Pancreas (tissue), 10 donors: ENCODE results near the gene KLHDC7B. TPM values are rescaled to one million over a fixed set of nuclear protein-coding genes. Genes with fewer than 3 reads are reported as not detected.
"Not testable (repeated sequence)": the region's sequence is repeated elsewhere in the genome, so short reads cannot be mapped to it uniquely, and the experiment has no call there.

Experiments used
- ATAC-seq, 4 donors: fragments of 200-7000 bp; cut with Tn5 transposase; one replicate each; pipeline versions ENCODE4 v1.8.0 to v1.9.1; 2020; ENCODE audit warnings: mild to moderate bottlenecking in 4 of 4, moderate library complexity in 4 of 4
- DNase-seq, 6 donors: peaks; one replicate each; pipeline ENCODE4 v3.0.0-alpha.2; 2020
- FAIRE-seq: peaks from 2 replicates; lab custom pipeline; 2012; peaks lifted over from hg19 to GRCh38; lab: Jason Lieb, UNC
- H3K27ac ChIP-seq, 4 donors: fragments of 200-600 bp; sonication (generic); 1 replicate in 3 of 4; 2 replicates in 1 of 4; pipeline versions ENCODE4 v1.5.0 to v1.8.0; 2020
- H3K27me3 ChIP-seq, 4 donors: fragments of 200-600 bp; one replicate each; pipeline ENCODE4 v1.8.0; 2021
- H3K36me3 ChIP-seq, 3 donors: fragments of 200-600 bp; sonication (generic) in 1 of 3; one replicate each; pipeline versions ENCODE4 v1.5.0 to v1.8.0; 2020 to 2021
- H3K4me1 ChIP-seq, 3 donors: fragments of 200-600 bp; one replicate each; pipeline ENCODE4 v1.8.0; 2021
- H3K4me3 ChIP-seq, 4 donors: fragments of 200-600 bp; sonication (generic) in 2 of 4; one replicate each; pipeline versions ENCODE4 v1.5.0 to v1.8.0; 2020 to 2021
- H3K9me3 ChIP-seq, 4 donors: fragments of 200-600 bp; one replicate each; pipeline ENCODE4 v1.8.0; 2021
- WGBS, 2 donors: extraction: QIAGEN DNeasy Blood & Tissue Kit; methylation state at CpG; one replicate each; pipeline ENCODE4 v1.1.7; 2013; 5-methylcytosine and 5-hydroxymethylcytosine counted together
- intact Hi-C, 3 donors: fragments of 100-400 bp; cut with DNase I; formaldehyde crosslinking; loops; one replicate each; pipeline versions ENCODE4 v1.11.1 to v1.14.2; 2022
- polyA plus RNA-seq, 2 donors: library from polyadenylated mRNA; stranded (reverse); fragments of 200-250 nt; gene quantifications; one replicate each; pipeline ENCODE4 v1.2.3, GENCODE V29; 2013
- total RNA-seq, 6 donors: library from RNA; stranded (reverse); fragmentation: NEBNext Ultra II Directional in 4 of 6; extraction: Animal tissue kit (Norgen Biotek cat#: 25700) in 4 of 6; gene quantifications; one replicate each; pipeline versions ENCODE4 v1.2.1 to v1.2.4, GENCODE V29; 2021 to 2023
- TF ChIP-seq, protein P1 (sequence below), 4 donors: fragments of 200-600 bp; sonication (generic) in 3 of 4; IDR thresholded peaks; one replicate each; pipeline versions ENCODE4 v1.5.0 to v1.8.0; 2021; ENCODE audit warnings: antibody characterized with exemption in 4 of 4
- donor health status: healthy with polysubstance abuse.
- donor health status: DM: no; HTN: no; CAD: no; lungs with moderate emphysema.
- donor health status: DM: no; HTN: no; CAD: no.
- donor health status: control.
- donor health status: control.
- donor health status: Bipolar disorder and iron deficiency.
- donor health status: DM: yes; HTN: yes; CAD: no.
- donor health status: DM: no; HTN: no; CAD: no.
- donor health status: DM: no; HTN: no; CAD: no.
- donor health status: DM: yes; HTN: yes; CAD: no.

KLHDC7B gene
- total and polyA plus RNA-seq, 8 donors = 0.03 to 2.1 (median 0.15) TPM; not detected in 1

DNA sequence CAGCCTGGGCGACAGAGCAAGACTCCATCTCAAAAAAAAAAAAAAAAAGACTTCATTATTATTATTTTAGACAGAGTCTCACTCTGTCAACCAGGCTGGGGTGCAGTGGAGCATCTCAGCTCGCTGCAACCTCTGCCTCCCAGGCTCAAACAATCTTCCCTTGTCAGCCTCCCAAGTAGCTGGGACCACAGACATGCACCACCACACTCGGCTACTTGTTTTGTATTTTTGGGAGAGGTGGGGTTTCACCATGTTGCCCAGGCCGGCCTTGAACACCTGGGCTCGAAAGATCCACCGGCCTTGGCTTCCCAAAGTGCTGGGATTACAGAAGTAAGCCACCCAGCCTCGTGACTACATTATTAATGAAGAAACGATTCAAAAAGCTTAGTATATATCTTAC lies 10.6 kb upstream of the KLHDC7B start:
- peak overlapping the region in 1 of 4 donors; percentile 22 for H3K27ac ChIP-seq
- intact Hi-C loops = no loop called here
- FAIRE-seq = no peak
- no peaks in the 10 kb centered on the region for H3K9me3 ChIP-seq
- 70 to 81% methylated on average over 7 to 8 of the region's 8 CpGs for WGBS, 2 donors
- TF ChIP-seq, protein P1, sequence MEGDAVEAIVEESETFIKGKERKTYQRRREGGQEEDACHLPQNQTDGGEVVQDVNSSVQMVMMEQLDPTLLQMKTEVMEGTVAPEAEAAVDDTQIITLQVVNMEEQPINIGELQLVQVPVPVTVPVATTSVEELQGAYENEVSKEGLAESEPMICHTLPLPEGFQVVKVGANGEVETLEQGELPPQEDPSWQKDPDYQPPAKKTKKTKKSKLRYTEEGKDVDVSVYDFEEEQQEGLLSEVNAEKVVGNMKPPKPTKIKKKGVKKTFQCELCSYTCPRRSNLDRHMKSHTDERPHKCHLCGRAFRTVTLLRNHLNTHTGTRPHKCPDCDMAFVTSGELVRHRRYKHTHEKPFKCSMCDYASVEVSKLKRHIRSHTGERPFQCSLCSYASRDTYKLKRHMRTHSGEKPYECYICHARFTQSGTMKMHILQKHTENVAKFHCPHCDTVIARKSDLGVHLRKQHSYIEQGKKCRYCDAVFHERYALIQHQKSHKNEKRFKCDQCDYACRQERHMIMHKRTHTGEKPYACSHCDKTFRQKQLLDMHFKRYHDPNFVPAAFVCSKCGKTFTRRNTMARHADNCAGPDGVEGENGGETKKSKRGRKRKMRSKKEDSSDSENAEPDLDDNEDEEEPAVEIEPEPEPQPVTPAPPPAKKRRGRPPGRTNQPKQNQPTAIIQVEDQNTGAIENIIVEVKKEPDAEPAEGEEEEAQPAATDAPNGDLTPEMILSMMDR (IDR thresholded peaks at IDR 0.05) = no peak
- H3K27me3 ChIP-seq = peaks cover 0 to 9% (median 0%) of the 10 kb centered on the region in 4 donors
- ATAC-seq = no peak
- peak in 1 of 6 donors; percentile 10 for DNase-seq
- H3K36me3 ChIP-seq = no peaks in the 10 kb centered on the region
- peaks cover 7 to 34% (median 15%) of the 10 kb centered on the region in 3 donors for H3K4me1 ChIP-seq
- no peak overlapping the region for H3K4me3 ChIP-seq

- no peaks in the 10 kb centered on the region for H3K9me3 ChIP-seq
- H3K27ac ChIP-seq = no peak overlapping the region
- WGBS, 2 donors = 65 to 67% methylated on average over 3 of the region's 3 CpGs
- TF ChIP-seq, protein P1 (IDR thresholded peaks at IDR 0.05) = no peak
- DNase-seq (no peak), ATAC-seq (no peak), FAIRE-seq (no peak)
- peaks cover 4 to 34% (median 7%) of the 10 kb centered on the region in 3 donors for H3K4me1 ChIP-seq
- no peaks in the 10 kb centered on the region for H3K36me3 ChIP-seq
- intact Hi-C loops = no loop called here
- peaks cover 0 to 3% (median 0%) of the 10 kb centered on the region in 4 donors for H3K27me3 ChIP-seq
- no peak overlapping the region for H3K4me3 ChIP-seq
Observed at GRCh38 chr22:50536226-50536625, 9.5 kb upstream of the KLHDC7B start.

- Histone ChIP-seq H3K27me3 (peaks cover 0 to under 1% (median 0%) of the 10 kb centered on the region in 4 donors), H3K27ac (peak overlapping the region in 2 of 4 donors; percentile 92 to 98), H3K9me3 (no peaks in the 10 kb centered on the region), H3K4me3 (no peak overlapping the region), H3K4me1 (peaks cover 0 to 28% (median 7%) of the 10 kb centered on the region in 3 donors), H3K36me3 (no peaks in the 10 kb centered on the region)
- TF ChIP-seq, protein P1 (IDR thresholded peaks at IDR 0.05) = no peak
- DNase-seq (no peak), FAIRE-seq (no peak), ATAC-seq (no peak)
- intact Hi-C loops = no loop called here
- WGBS, 2 donors = 80 to 86% methylated on average over 13 of the region's 13 CpGs
Observed at GRCh38 chr22:50537765-50538164, 7.9 kb upstream of the KLHDC7B start.

- Histone ChIP-seq H3K27ac (peak overlapping the region in 2 of 4 donors; percentile 92 to 98), H3K27me3 (no peaks in the 10 kb centered on the region), H3K9me3 (no peaks in the 10 kb centered on the region), H3K4me1 (peaks cover 0 to 19% (median 7%) of the 10 kb centered on the region in 3 donors), H3K36me3 (no peaks in the 10 kb centered on the region), H3K4me3 (no peak overlapping the region)
- intact Hi-C loops = no loop called here
- FAIRE-seq (no peak), DNase-seq (peak in 1 of 6 donors; percentile 12), ATAC-seq (no peak)
- WGBS, 2 donors = 71 to 85% methylated on average over 10 of the region's 10 CpGs
- TF ChIP-seq, protein P1 (IDR thresholded peaks at IDR 0.05) = no peak
Observed at GRCh38 chr22:50540381-50540780, 5.3 kb upstream of the KLHDC7B start.

- FAIRE-seq, H3K36me3 ChIP-seq, intact Hi-C loops, DNase-seq, H3K27me3 ChIP-seq, H3K4me3 ChIP-seq, H3K9me3 ChIP-seq: not testable (repeated sequence)
- H3K4me1 ChIP-seq = peaks cover 0 to 19% (median 7%) of the 10 kb centered on the region in 3 donors
- 73 to 89% methylated on average over 5 of the region's 5 CpGs for WGBS, 2 donors
- peak in 2 of 4 donors; percentile 7 to 42 for ATAC-seq
- peak overlapping the region in 2 of 4 donors; percentile 92 to 98 for H3K27ac ChIP-seq
Observed at GRCh38 chr22:50541667-50542026, 4.1 kb upstream of the KLHDC7B start.
